ENCODE data around the gene MPST. TPM values are rescaled to one million over a fixed set of nuclear protein-coding genes. Genes with fewer than 3 reads are reported as not detected.

MPST gene
- polyA plus RNA-seq (2013, experiment 1 of 2), result 164 TPM
- polyA plus RNA-seq (2013, experiment 2 of 2), result 164 TPM

DNA sequence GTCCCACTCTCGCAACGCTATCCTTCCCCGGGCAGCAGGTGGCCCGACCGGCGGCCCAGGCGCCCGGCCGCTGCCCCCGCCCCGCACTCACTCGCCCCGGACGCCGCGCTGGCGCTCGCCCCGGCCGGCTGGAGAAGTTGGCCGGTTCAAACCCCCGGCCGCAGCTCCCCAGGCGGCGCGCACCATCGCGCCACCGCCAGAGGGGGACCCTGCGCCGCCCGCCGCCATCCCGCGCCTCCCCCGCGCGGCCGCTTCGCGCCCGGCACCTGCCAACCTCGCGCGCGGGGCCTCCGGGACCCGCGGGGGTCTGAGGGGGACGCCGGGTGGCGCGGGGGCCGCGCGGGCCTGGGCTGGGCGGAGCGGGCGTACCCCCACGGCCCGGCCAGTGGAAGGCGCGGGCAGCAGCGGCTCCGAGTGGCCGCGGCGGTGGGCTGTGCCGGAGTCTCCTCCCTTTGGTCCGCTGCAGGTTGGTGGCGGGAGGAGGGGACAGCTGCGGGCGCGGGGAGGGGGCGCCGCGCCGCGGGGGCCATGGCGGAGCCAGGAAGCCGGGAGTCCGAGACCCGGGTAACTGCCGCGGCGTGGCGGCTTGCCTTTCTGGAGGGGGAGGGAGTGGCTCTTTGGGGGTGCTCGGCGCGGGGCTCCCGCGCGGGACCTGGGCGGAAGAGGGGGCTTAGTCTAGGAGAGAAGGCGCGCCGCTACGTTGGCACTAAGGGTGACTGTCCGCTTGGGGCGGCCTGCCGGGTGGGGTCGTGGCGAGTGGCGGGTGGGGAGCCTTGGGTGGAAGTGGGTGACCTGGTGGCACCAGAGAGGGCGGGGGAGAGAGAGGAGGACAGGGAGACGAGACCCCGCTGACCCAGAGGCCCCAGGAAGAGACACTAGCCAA lies at the start of gene MPST, which contains the start of gene TST:
Gene MPST, plus strand, starts transcription at position 434 of the 883 bp plus-strand sequence. Its CDS starts 95 bp downstream, at position 529.
Gene TST, minus strand, starts transcription at position 139 of the 883 bp plus-strand sequence. CDS start 715 bp downstream, outside the sequence.
- WGBS, 2 donors (ENCODE audit: extremely low coverage in 2 of 2, insufficient read length in 2 of 2, insufficient replicate concordance in 1 of 2), result no CpG with 5 or more reads among the region's 107 CpGs
- DNase-seq (ENCODE audit: low spot score), result peak; percentile 75
- Histone ChIP-seq H2BK15ac (ENCODE audit: low read length) (peak within 1 kb of the TSS; percentile 93), H2AFZ (ENCODE audit: low read length) (peak within 1 kb of the TSS; percentile 99), H3K14ac (ENCODE audit: low read length) (peak within 1 kb of the TSS; percentile 40), H4K91ac (ENCODE audit: low read depth, low read length, poor library complexity) (peak within 1 kb of the TSS; percentile 69), H3K27me3 (ENCODE audit: control insufficient read depth in 3 of 3, insufficient read depth in 3 of 3, low read depth in 1 of 3, low read length in 3 of 3) (no peaks in the 10 kb centered on the region), H3K4me2 (ENCODE audit: insufficient read depth, low read length, poor library complexity, severe bottlenecking) (peak within 1 kb of the TSS; percentile 79), H3K23ac (ENCODE audit: low read depth, low read length, poor library complexity) (peak within 1 kb of the TSS; percentile 77), H3K4me3 (ENCODE audit: low read length in 2 of 2) (peak within 1 kb of the TSS; percentile 97 to 98), H2BK120ac (ENCODE audit: low read depth, low read length) (peak within 1 kb of the TSS; percentile 61), H2BK5ac (ENCODE audit: low read length) (peak within 1 kb of the TSS; percentile 93), H3K9ac (ENCODE audit: low read depth, low read length, poor library complexity) (peak within 1 kb of the TSS; percentile 95), H2BK12ac (ENCODE audit: low read length) (no peak within 1 kb of the TSS), H3K4ac (ENCODE audit: low read length) (peak within 1 kb of the TSS; percentile 13), H3K18ac (ENCODE audit: low read length) (peak within 1 kb of the TSS; percentile 99), H4K8ac (ENCODE audit: low read depth, low read length) (peak within 1 kb of the TSS; percentile 54), H3K27ac (replicated peaks; ENCODE audit: low read length) (peak within 1 kb of the TSS; percentile 68), H3K36me3 (replicated peaks in 1 of 2; ENCODE audit: control insufficient read depth in 2 of 2, insufficient read depth in 2 of 2, low read length in 2 of 2) (peaks cover 15 to 51% of the 10 kb centered on the region in 2 donors), H3K79me1 (ENCODE audit: low read depth, low read length) (peaks cover 20% of the 10 kb centered on the region), H3K9me3 (replicated peaks in 1 of 2; ENCODE audit: control insufficient read depth in 2 of 2, insufficient read depth in 1 of 2, low read depth in 1 of 2, low read length in 2 of 2) (no peaks in the 10 kb centered on the region), H3K4me1 (ENCODE audit: control insufficient read depth in 2 of 2, insufficient read depth in 1 of 2, low read depth in 1 of 2, low read length in 2 of 2) (peaks cover 0 to 16% of the 10 kb centered on the region in 2 donors), H2AK5ac (ENCODE audit: low read depth, low read length) (peak within 1 kb of the TSS; percentile 94)

- H2AFZ ChIP-seq (ENCODE audit: low read length), result no peak overlapping the region
- no peak overlapping the region for H3K9ac ChIP-seq (ENCODE audit: low read depth, low read length, poor library complexity)
- no peak overlapping the region for H4K8ac ChIP-seq (ENCODE audit: low read depth, low read length)
- H3K18ac ChIP-seq (ENCODE audit: low read length), result no peak overlapping the region
- no peak overlapping the region for H2AK5ac ChIP-seq (ENCODE audit: low read depth, low read length)
- no peak overlapping the region for H2BK12ac ChIP-seq (ENCODE audit: low read length)
- no peak overlapping the region for H3K4me3 ChIP-seq (ENCODE audit: low read length in 2 of 2)
- H3K36me3 ChIP-seq (replicated peaks in 1 of 2; ENCODE audit: control insufficient read depth in 2 of 2, insufficient read depth in 2 of 2, low read length in 2 of 2), result no peaks in the 10 kb centered on the region
- no peak overlapping the region for H3K23ac ChIP-seq (ENCODE audit: low read depth, low read length, poor library complexity)
- H3K4me2 ChIP-seq (ENCODE audit: insufficient read depth, low read length, poor library complexity, severe bottlenecking), result no peak overlapping the region
- WGBS, 2 donors (ENCODE audit: extremely low coverage in 2 of 2, insufficient read length in 2 of 2, insufficient replicate concordance in 1 of 2), result no CpG with 5 or more reads among the region's 19 CpGs
- peaks cover 0 to 41% (median 0%) of the 10 kb centered on the region in 3 experiments for H3K27me3 ChIP-seq (ENCODE audit: control insufficient read depth in 3 of 3, insufficient read depth in 3 of 3, low read depth in 1 of 3, low read length in 3 of 3)
- no peak overlapping the region for H2BK120ac ChIP-seq (ENCODE audit: low read depth, low read length)
- H2BK5ac ChIP-seq (ENCODE audit: low read length), result no peak overlapping the region
- no peak overlapping the region for H4K91ac ChIP-seq (ENCODE audit: low read depth, low read length, poor library complexity)
- H3K79me1 ChIP-seq (ENCODE audit: low read depth, low read length), result no peaks in the 10 kb centered on the region
- no peak for DNase-seq (ENCODE audit: low spot score)
- no peaks in the 10 kb centered on the region for H3K9me3 ChIP-seq (replicated peaks in 1 of 2; ENCODE audit: control insufficient read depth in 2 of 2, insufficient read depth in 1 of 2, low read depth in 1 of 2, low read length in 2 of 2)
- H2BK15ac ChIP-seq (ENCODE audit: low read length), result no peak overlapping the region
- H3K27ac ChIP-seq (replicated peaks; ENCODE audit: low read length), result no peak overlapping the region
- no peak overlapping the region for H3K14ac ChIP-seq (ENCODE audit: low read length)
- H3K4ac ChIP-seq (ENCODE audit: low read length), result no peak overlapping the region
- H3K4me1 ChIP-seq (ENCODE audit: control insufficient read depth in 2 of 2, insufficient read depth in 1 of 2, low read depth in 1 of 2, low read length in 2 of 2), result no peaks in the 10 kb centered on the region
Measured at GRCh38 chr22:36971341-36972125, 48.0 kb upstream of the MPST start.

DNA sequence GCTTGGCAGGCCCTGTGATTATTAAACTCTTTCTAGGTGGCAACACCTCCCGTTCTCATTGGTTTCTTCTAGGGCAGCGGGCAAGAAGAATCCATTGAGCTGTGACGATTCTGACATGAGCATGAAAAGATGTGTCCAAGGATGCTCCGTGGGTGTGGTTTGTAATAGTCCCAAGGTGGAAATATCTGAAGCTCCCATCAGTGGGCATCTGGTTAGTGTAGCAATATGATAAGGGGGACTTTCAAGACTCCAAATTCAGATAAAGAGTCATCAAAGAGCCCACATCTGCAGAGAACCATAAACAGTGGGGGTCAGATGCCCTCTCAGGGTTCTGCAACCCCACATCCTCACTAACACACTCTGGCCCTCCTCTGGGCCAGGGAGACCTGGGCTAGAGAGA lies 42.9 kb upstream of the MPST start:
- no peaks in the 10 kb centered on the region for H3K79me1 ChIP-seq (ENCODE audit: low read depth, low read length)
- H2AFZ ChIP-seq (ENCODE audit: low read length), result peak overlapping the region; percentile 90
- no peak overlapping the region for H3K4ac ChIP-seq (ENCODE audit: low read length)
- H3K4me3 ChIP-seq (ENCODE audit: low read length in 2 of 2), result no peak overlapping the region
- no peak overlapping the region for H2BK5ac ChIP-seq (ENCODE audit: low read length)
- H4K91ac ChIP-seq (ENCODE audit: low read depth, low read length, poor library complexity), result no peak overlapping the region
- no peak overlapping the region for H2BK15ac ChIP-seq (ENCODE audit: low read length)
- H3K4me2 ChIP-seq (ENCODE audit: insufficient read depth, low read length, poor library complexity, severe bottlenecking), result no peak overlapping the region
- H3K18ac ChIP-seq (ENCODE audit: low read length), result no peak overlapping the region
- no peak for DNase-seq (ENCODE audit: low spot score)
- no CpG with 5 or more reads among the region's 4 CpGs for WGBS, 2 donors (ENCODE audit: extremely low coverage in 2 of 2, insufficient read length in 2 of 2, insufficient replicate concordance in 1 of 2)
- no peak overlapping the region for H3K9ac ChIP-seq (ENCODE audit: low read depth, low read length, poor library complexity)
- H3K9me3 ChIP-seq (replicated peaks in 1 of 2; ENCODE audit: control insufficient read depth in 2 of 2, insufficient read depth in 1 of 2, low read depth in 1 of 2, low read length in 2 of 2), result no peaks in the 10 kb centered on the region
- no peak overlapping the region for H3K14ac ChIP-seq (ENCODE audit: low read length)
- H2BK120ac ChIP-seq (ENCODE audit: low read depth, low read length), result no peak overlapping the region
- no peak overlapping the region for H3K23ac ChIP-seq (ENCODE audit: low read depth, low read length, poor library complexity)
- no peak overlapping the region for H3K27ac ChIP-seq (replicated peaks; ENCODE audit: low read length)
- H2BK12ac ChIP-seq (ENCODE audit: low read length), result no peak overlapping the region
- no peaks in the 10 kb centered on the region for H3K36me3 ChIP-seq (replicated peaks in 1 of 2; ENCODE audit: control insufficient read depth in 2 of 2, insufficient read depth in 2 of 2, low read length in 2 of 2)
- H3K4me1 ChIP-seq (ENCODE audit: control insufficient read depth in 2 of 2, insufficient read depth in 1 of 2, low read depth in 1 of 2, low read length in 2 of 2), result peaks cover 0 to 4% of the 10 kb centered on the region in 2 donors
- no peak overlapping the region for H4K8ac ChIP-seq (ENCODE audit: low read depth, low read length)
- peaks cover 0 to 24% (median 0%) of the 10 kb centered on the region in 3 experiments for H3K27me3 ChIP-seq (ENCODE audit: control insufficient read depth in 3 of 3, insufficient read depth in 3 of 3, low read depth in 1 of 3, low read length in 3 of 3)
- no peak overlapping the region for H2AK5ac ChIP-seq (ENCODE audit: low read depth, low read length)
